ENCODE measurements around the gene HSFX4.
A peak's percentile ranks its signal among the peaks of the same experiment; 100 is the strongest.
"Not testable (repeated sequence)": the region's sequence is repeated elsewhere in the genome, so short reads cannot be mapped to it uniquely, and the experiment has no call there.

Gene HSFX4

GRCh38 chrX:149927245-149927963 lies 2.0 kb upstream of the HSFX4 start:
- not testable (repeated sequence) for H3K27me3 Mint-ChIP-seq; ATAC-seq (replicated peaks); DNase-seq; H3K4me1 Mint-ChIP-seq (ENCODE audit: low read depth in 2 of 2); H3K36me3 Mint-ChIP-seq (ENCODE audit: insufficient read depth); H3K27ac Mint-ChIP-seq; H3K4me3 Mint-ChIP-seq; H3K9me3 Mint-ChIP-seq

DNA sequence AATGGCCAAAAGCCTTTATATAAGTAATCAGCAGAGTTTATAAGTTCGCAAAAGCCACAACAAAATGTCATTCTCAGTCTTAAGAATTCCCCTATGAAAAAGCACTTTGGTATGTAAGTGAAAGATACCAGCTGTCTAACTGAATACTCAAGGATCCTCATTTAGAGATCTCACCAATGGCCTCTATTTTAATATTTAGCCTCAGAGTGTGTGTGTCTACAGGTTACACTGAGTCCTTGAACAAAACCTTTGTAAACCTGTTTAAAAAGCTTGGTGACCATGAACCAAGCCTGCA lies 1.5 kb upstream of the HSFX4 start:
- H3K27ac Mint-ChIP-seq; H3K36me3 Mint-ChIP-seq (ENCODE audit: insufficient read depth); H3K27me3 Mint-ChIP-seq; ATAC-seq (replicated peaks); H3K4me3 Mint-ChIP-seq; H3K9me3 Mint-ChIP-seq; H3K4me1 Mint-ChIP-seq (ENCODE audit: low read depth in 2 of 2); DNase-seq: not testable (repeated sequence)

DNA sequence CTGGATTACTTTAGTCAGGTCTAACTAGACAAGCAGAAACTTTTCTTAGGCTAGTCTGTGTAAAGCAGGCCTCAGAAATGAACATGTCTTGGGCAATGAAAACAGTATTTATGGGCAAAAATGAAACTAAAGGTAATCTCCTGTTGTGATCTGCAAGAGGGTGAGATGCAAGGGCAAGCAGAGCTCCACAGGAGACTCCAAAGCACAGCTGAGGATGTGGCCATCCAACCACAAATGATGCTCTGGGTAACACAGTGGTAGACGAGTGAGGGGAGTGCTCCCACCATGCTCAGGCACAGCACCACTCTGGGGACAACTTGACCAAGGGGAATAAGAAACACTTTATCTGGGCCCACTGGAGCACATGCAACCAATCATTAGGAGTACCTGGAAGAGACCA lies 738 bp upstream of the HSFX4 start:
- H3K9me3 Mint-ChIP-seq; H3K4me3 Mint-ChIP-seq; H3K36me3 Mint-ChIP-seq (ENCODE audit: insufficient read depth); DNase-seq; H3K4me1 Mint-ChIP-seq (ENCODE audit: low read depth in 2 of 2); H3K27ac Mint-ChIP-seq; H3K27me3 Mint-ChIP-seq: not testable (repeated sequence)
- peak; percentile 77 for ATAC-seq (replicated peaks)

- not testable (repeated sequence) for H3K27ac Mint-ChIP-seq; H3K27me3 Mint-ChIP-seq; H3K4me3 Mint-ChIP-seq; H3K4me1 Mint-ChIP-seq (ENCODE audit: low read depth in 2 of 2); DNase-seq; ATAC-seq (replicated peaks); H3K9me3 Mint-ChIP-seq
- H3K36me3 Mint-ChIP-seq (ENCODE audit: insufficient read depth): peaks cover 13% of the 10 kb centered on the region
Observed at GRCh38 chrX:149931355-149931754, 2.0 kb downstream of the HSFX4 start.

- DNase-seq; H3K4me3 Mint-ChIP-seq; H3K9me3 Mint-ChIP-seq; H3K27ac Mint-ChIP-seq; H3K27me3 Mint-ChIP-seq; ATAC-seq (replicated peaks); H3K4me1 Mint-ChIP-seq (ENCODE audit: low read depth in 2 of 2): not testable (repeated sequence)
- H3K36me3 Mint-ChIP-seq (ENCODE audit: insufficient read depth): peaks cover 13% of the 10 kb centered on the region
Observed at GRCh38 chrX:149932150-149932549, 2.8 kb downstream of the HSFX4 start.

DNA sequence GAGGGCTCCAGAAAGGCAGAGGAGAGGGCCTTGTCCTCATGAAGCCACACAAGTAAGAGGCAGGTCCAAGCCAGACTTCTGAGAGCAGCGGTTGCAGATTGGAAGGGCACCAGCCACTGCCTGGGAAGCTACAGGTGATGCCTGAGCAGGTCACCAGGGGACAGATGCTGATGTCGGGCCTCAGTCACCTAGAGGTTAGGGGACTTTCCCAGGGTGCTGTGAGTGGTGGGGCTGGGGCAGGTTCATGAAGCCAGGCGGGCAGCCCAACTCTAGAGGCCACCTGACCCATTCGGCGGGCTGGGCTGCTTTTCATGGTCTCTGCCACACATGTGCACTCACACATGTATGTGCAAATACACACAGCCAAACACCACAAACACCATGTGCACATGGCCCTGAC lies 3.6 kb downstream of the HSFX4 start:
- not testable (repeated sequence) for H3K4me1 Mint-ChIP-seq (ENCODE audit: low read depth in 2 of 2); H3K9me3 Mint-ChIP-seq; H3K4me3 Mint-ChIP-seq; DNase-seq; ATAC-seq (replicated peaks); H3K27ac Mint-ChIP-seq; H3K27me3 Mint-ChIP-seq
- peaks cover 13% of the 10 kb centered on the region for H3K36me3 Mint-ChIP-seq (ENCODE audit: insufficient read depth)

GRCh38 chrX:149933547-149933946 lies 4.2 kb downstream of the HSFX4 start:
- DNase-seq; H3K4me3 Mint-ChIP-seq; H3K4me1 Mint-ChIP-seq (ENCODE audit: low read depth in 2 of 2); H3K27ac Mint-ChIP-seq; H3K27me3 Mint-ChIP-seq; H3K9me3 Mint-ChIP-seq; ATAC-seq (replicated peaks): not testable (repeated sequence)
- H3K36me3 Mint-ChIP-seq (ENCODE audit: insufficient read depth): peaks cover 16% of the 10 kb centered on the region

GRCh38 chrX:149937328-149937727 lies 8.0 kb downstream of the HSFX4 start:
- Mint-ChIP-seq H3K4me3 (peak overlapping the region; percentile 90 to 91), H3K27ac (peak overlapping the region; percentile 94 to 98), H3K36me3 (ENCODE audit: insufficient read depth) (peaks cover 27% of the 10 kb centered on the region)
- not testable (repeated sequence) for H3K27me3 Mint-ChIP-seq; ATAC-seq (replicated peaks); H3K4me1 Mint-ChIP-seq (ENCODE audit: low read depth in 2 of 2); DNase-seq; H3K9me3 Mint-ChIP-seq

GRCh38 chrX:149937871-149938426 lies 8.6 kb downstream of the HSFX4 start:
- H3K27me3 Mint-ChIP-seq: no peaks in the 10 kb centered on the region
- DNase-seq: peak; percentile 8 to 19 (median 16)
- H3K27ac Mint-ChIP-seq: peak overlapping the region; percentile 94 to 98
- no peaks in the 10 kb centered on the region for H3K9me3 Mint-ChIP-seq
- H3K4me3 Mint-ChIP-seq: peak overlapping the region; percentile 90 to 91
- no peak for ATAC-seq (replicated peaks)
- peaks cover 0 to 6% of the 10 kb centered on the region in 2 donors for H3K4me1 Mint-ChIP-seq (ENCODE audit: low read depth in 2 of 2)
- H3K36me3 Mint-ChIP-seq (ENCODE audit: insufficient read depth): peaks cover 27% of the 10 kb centered on the region

DNA sequence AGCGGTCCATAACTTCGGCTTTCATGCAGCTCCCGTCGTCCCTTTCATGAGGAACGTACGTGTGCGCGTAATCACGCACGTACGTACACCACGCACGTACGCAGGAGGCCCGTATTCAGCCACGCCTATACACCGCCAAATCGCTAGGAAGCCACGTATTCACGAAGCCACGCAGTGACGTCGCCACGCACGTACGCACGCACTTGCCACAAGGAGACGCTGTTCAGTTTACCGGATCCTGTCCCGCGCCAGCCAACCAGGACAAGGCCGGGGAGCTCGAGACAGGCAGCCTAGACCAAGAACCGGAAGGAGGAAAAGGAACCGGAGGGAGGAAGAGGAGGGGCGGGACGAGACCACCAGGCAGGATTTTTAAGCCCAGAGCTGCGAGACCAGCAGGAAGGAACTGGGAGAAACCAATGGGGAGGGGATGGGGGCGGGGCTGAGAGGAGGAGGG lies 9.1 kb downstream of the HSFX4 start, which contains the start of gene EOLA2:
Gene EOLA2, minus strand, starts transcription at position 65 of the 454 bp plus-strand sequence. CDS start 4,617 bp downstream, outside the sequence.
- peak within 1 kb of the TSS; percentile 90 to 91 for H3K4me3 Mint-ChIP-seq
- peak within 1 kb of the TSS; percentile 94 to 98 for H3K27ac Mint-ChIP-seq
- peaks cover 0 to 6% of the 10 kb centered on the region in 2 donors for H3K4me1 Mint-ChIP-seq (ENCODE audit: low read depth in 2 of 2)
- ATAC-seq (replicated peaks): peak; percentile 59
- H3K36me3 Mint-ChIP-seq (ENCODE audit: insufficient read depth): peaks cover 22% of the 10 kb centered on the region
- no peaks in the 10 kb centered on the region for H3K9me3 Mint-ChIP-seq
- H3K27me3 Mint-ChIP-seq: no peaks in the 10 kb centered on the region
- peak; percentile 87 to 88 (median 88) for DNase-seq

DNA sequence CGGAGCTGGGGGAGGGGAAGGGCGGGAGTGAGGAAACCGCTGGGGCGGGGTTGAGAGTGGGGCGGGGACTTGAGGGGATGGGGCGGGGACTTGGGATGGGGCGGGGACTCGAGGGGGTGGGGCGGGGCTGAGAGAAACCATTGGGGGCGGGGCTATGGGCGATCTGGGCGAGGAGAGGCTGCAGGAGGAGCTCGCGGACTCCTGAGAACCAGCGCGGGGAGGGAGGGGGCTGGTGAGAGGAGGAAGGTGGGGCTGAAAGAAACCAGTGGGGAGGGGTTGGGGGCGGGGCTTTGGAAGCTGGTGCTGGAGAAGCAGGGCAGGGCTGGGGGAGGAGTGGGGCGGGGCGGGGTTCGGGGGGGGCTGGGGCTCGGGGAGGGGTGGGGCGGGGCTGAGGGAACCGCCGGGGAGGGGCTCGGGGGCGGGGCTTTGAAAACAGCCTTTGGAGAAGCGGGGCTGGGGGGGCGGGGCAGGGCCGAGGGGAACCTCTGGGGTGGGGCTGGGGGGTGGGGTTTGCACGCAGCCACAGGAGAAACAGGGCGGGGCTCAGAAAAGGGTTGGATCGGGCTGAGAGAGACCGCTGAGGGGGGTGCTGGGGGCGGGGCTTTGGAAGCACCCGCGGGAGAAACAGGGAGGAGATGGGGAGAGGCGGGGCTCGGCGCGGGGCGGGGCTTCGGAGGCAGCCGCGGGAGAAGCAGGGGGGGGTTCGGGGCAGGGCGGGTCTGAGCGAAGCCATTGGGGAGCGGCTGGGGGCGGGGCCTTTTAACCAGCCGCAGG lies 9.7 kb downstream of the HSFX4 start:
- no peaks in the 10 kb centered on the region for H3K9me3 Mint-ChIP-seq
- DNase-seq: peak; percentile 78 to 83 (median 80)
- H3K4me1 Mint-ChIP-seq (ENCODE audit: low read depth in 2 of 2): peaks cover 0 to 6% of the 10 kb centered on the region in 2 donors
- H3K36me3 Mint-ChIP-seq (ENCODE audit: insufficient read depth): peaks cover 20% of the 10 kb centered on the region
- no peaks in the 10 kb centered on the region for H3K27me3 Mint-ChIP-seq
- peak; percentile 6 for ATAC-seq (replicated peaks)
- peak overlapping the region; percentile 94 to 98 for H3K27ac Mint-ChIP-seq
- H3K4me3 Mint-ChIP-seq: peak overlapping the region; percentile 90 to 91

DNA sequence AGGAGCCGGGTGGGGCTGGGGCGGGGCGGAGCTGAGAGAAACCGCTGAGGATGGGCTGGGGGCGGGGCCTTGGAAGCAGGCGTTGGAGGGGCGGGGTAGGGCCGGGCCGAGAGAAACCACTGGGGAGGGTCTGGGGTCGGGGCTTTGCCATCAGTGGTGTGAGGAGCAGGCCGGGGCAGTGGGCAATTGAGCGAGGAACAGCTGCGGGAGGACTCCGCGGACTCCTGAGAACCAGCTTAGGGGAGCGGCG lies 10.2 kb downstream of the HSFX4 start:
- ATAC-seq (replicated peaks) (peak; percentile 28), DNase-seq (no peak)
- H3K4me3 Mint-ChIP-seq: peak overlapping the region; percentile 90 to 91
- H3K27ac Mint-ChIP-seq: peak overlapping the region; percentile 35 to 84
- no peaks in the 10 kb centered on the region for H3K27me3 Mint-ChIP-seq
- no peaks in the 10 kb centered on the region for H3K9me3 Mint-ChIP-seq
- H3K4me1 Mint-ChIP-seq (ENCODE audit: low read depth in 2 of 2): peaks cover 0 to 6% of the 10 kb centered on the region in 2 donors
- H3K36me3 Mint-ChIP-seq (ENCODE audit: insufficient read depth): peaks cover 15% of the 10 kb centered on the region

- no peaks in the 10 kb centered on the region for H3K9me3 Mint-ChIP-seq
- ATAC-seq (replicated peaks): peak; percentile 58
- peak; percentile 85 to 87 (median 85) for DNase-seq
- no peaks in the 10 kb centered on the region for H3K27me3 Mint-ChIP-seq
- peak overlapping the region; percentile 90 to 91 for H3K4me3 Mint-ChIP-seq
- peaks cover 15% of the 10 kb centered on the region for H3K36me3 Mint-ChIP-seq (ENCODE audit: insufficient read depth)
- peaks cover 0 to 6% of the 10 kb centered on the region in 2 donors for H3K4me1 Mint-ChIP-seq (ENCODE audit: low read depth in 2 of 2)
- H3K27ac Mint-ChIP-seq: peak overlapping the region; percentile 35 to 84
Observed at GRCh38 chrX:149939905-149940673, 10.7 kb downstream of the HSFX4 start.

All from effector memory CD8-positive, alpha-beta T cell (primary cell).